ENCODE data around the gene THNSL1. TPM values are rescaled to one million over a fixed set of nuclear protein-coding genes. Genes with fewer than 3 reads are reported as not detected.

THNSL1 gene
- total RNA-seq, 2 experiments from 2014 or later: 9.9 to 10.0 TPM

DNA sequence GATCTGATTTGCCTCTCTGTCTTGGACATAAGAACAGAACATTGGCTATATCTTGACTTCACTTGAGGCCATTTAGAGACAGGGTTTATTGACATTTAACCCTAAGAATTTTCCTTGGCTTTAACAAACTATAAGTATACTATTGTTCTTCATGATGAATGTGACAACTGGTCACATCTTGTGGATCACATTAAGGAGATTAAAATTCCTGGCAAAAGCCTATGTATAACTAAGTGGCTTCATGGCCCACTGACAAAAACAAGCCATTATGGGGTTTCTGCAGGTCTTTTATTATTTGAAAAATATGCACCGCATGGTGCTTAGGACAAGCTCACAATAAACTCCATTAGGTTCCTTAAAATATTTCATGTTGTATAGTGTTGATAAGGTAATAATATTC is 54.8 kb downstream of the THNSL1 start:
- no peak for DNase-seq
- Mint-ChIP-seq H3K9me3 (no peaks in the 10 kb centered on the region), H3K27me3 (peaks cover 6% of the 10 kb centered on the region), H3K4me1 (ENCODE audit: low read depth) (no peaks in the 10 kb centered on the region), H3K36me3 (ENCODE audit: low read depth) (no peaks in the 10 kb centered on the region), H3K27ac (no peak overlapping the region), H3K4me3 (no peak overlapping the region)
- intact Hi-C loops (cut with micrococcal nuclease): no loop called here
- ATAC-seq: no peak
- ChIA-PET CTCF (interaction anchor here (1.1 kb wide), 1 partner anchor 10 kb away, joined by 5 read pairs; no protein-coding TSS in a partner anchor), POLR2A (no interaction called here)
- TF ChIP-seq, protein P1, sequence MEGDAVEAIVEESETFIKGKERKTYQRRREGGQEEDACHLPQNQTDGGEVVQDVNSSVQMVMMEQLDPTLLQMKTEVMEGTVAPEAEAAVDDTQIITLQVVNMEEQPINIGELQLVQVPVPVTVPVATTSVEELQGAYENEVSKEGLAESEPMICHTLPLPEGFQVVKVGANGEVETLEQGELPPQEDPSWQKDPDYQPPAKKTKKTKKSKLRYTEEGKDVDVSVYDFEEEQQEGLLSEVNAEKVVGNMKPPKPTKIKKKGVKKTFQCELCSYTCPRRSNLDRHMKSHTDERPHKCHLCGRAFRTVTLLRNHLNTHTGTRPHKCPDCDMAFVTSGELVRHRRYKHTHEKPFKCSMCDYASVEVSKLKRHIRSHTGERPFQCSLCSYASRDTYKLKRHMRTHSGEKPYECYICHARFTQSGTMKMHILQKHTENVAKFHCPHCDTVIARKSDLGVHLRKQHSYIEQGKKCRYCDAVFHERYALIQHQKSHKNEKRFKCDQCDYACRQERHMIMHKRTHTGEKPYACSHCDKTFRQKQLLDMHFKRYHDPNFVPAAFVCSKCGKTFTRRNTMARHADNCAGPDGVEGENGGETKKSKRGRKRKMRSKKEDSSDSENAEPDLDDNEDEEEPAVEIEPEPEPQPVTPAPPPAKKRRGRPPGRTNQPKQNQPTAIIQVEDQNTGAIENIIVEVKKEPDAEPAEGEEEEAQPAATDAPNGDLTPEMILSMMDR (IDR thresholded peaks at IDR 0.05): no peak

DNA sequence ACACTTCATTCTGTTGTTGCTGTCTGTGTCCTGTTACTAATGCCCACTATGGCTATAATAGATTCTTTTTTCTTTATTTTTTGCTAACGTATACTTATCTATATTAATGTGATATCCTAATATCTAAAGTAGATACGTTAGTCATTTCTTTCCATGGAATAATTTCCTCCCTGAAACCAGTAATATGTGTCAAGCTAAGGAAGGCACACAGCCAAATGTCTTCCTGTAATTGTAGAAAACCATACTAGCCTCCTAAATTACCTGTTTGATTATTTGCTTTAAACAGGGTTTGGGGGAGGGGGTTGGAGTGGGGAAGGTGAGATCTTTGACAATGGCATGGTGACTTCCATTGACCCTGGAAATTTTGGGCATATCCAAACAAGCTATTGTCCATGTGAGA is 56.4 kb downstream of the THNSL1 start:
- peaks cover 5% of the 10 kb centered on the region for H3K27me3 Mint-ChIP-seq
- no peaks in the 10 kb centered on the region for H3K9me3 Mint-ChIP-seq
- no peaks in the 10 kb centered on the region for H3K36me3 Mint-ChIP-seq (ENCODE audit: low read depth)
- POLR2A ChIA-PET: no interaction called here
- CTCF ChIA-PET: interaction anchor here (1.3 kb wide), 1 partner anchor 8 kb away, joined by 7 read pairs; no protein-coding TSS in a partner anchor
- no peak overlapping the region for H3K4me3 Mint-ChIP-seq
- no peak for ATAC-seq
- TF ChIP-seq, protein P1 (IDR thresholded peaks at IDR 0.05): no peak
- intact Hi-C loops (cut with micrococcal nuclease): no loop called here
- no peaks in the 10 kb centered on the region for H3K4me1 Mint-ChIP-seq (ENCODE audit: low read depth)
- no peak overlapping the region for H3K27ac Mint-ChIP-seq
- no peak for DNase-seq

DNA sequence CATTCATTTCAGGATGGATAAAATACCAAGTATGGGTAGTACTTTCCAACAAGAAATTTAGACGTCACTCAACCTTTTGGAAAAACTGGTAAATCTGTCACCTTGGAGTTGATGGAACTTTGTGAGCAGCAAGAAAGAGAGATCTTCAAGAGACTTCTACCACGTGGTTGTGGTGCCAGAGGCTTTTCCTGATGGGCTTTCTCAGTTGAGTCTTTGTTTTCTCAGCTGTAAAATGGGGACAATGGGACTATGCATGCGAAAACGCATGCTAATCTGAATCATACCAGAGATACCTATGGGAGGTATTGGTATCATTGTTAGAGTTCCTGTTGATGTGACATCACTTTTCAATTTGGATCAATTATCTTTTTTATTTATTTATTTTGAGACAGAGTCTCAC is 59.4 kb downstream of the THNSL1 start:
- no peaks in the 10 kb centered on the region for H3K9me3 Mint-ChIP-seq
- intact Hi-C loops (cut with micrococcal nuclease): no loop called here

More for the DNA sequence above, 59.4 kb downstream of the THNSL1 start:
- no peak overlapping the region for H3K4me3 Mint-ChIP-seq
- H3K27me3 Mint-ChIP-seq: peaks cover 6% of the 10 kb centered on the region
- DNase-seq (no peak), ATAC-seq (no peak)
- ChIA-PET POLR2A (no interaction called here), CTCF (interaction anchor here (1.3 kb wide), 1 partner anchor 23 kb away, joined by 3 read pairs; no protein-coding TSS in a partner anchor)
- peaks cover 4% of the 10 kb centered on the region for H3K4me1 Mint-ChIP-seq (ENCODE audit: low read depth)
- TF ChIP-seq, protein P1 (IDR thresholded peaks at IDR 0.05): no peak
- no peak overlapping the region for H3K27ac Mint-ChIP-seq
- no peaks in the 10 kb centered on the region for H3K36me3 Mint-ChIP-seq (ENCODE audit: low read depth)

Other genes starting within 250 kb of the THNSL1 start
- gene PRTFDC1, start 64.0 kb upstream of the THNSL1 start, total RNA-seq: 1 to 10 TPM; 2.2 to 2.7 TPM
- not detected for gene ENKUR, start 454 bp upstream of the THNSL1 start, total RNA-seq
- gene GPR158, start 158.4 kb downstream of the THNSL1 start, total RNA-seq: not detected